ENCODE results near the gene GJB2.

Gene GJB2

GRCh38 chr13:20192158-20192835 is 441 bp downstream of the GJB2 start:
- H3K27ac ChIP-seq (ENCODE audit: low read length), result no peak overlapping the region
- H3K9me3 ChIP-seq (ENCODE audit: control insufficient read depth in 2 of 2, low read length in 2 of 2), result no peaks in the 10 kb centered on the region
- H3K9ac ChIP-seq (ENCODE audit: low read length in 2 of 2), result no peak overlapping the region
- peaks cover 21% of the 10 kb centered on the region for H3K4me1 ChIP-seq (ENCODE audit: control insufficient read depth, insufficient read depth, low read length)
- peaks cover 41 to 53% of the 10 kb centered on the region in 2 donors for H3K27me3 ChIP-seq (ENCODE audit: control insufficient read depth in 1 of 2, insufficient read depth in 2 of 2, low read length in 2 of 2)
- peak overlapping the region; percentile 55 to 64 for H3K4me3 ChIP-seq (ENCODE audit: low read length in 2 of 2)
- no peaks in the 10 kb centered on the region for H3K36me3 ChIP-seq (ENCODE audit: control insufficient read depth in 2 of 2, insufficient read depth in 2 of 2, low read length in 2 of 2)

DNA sequence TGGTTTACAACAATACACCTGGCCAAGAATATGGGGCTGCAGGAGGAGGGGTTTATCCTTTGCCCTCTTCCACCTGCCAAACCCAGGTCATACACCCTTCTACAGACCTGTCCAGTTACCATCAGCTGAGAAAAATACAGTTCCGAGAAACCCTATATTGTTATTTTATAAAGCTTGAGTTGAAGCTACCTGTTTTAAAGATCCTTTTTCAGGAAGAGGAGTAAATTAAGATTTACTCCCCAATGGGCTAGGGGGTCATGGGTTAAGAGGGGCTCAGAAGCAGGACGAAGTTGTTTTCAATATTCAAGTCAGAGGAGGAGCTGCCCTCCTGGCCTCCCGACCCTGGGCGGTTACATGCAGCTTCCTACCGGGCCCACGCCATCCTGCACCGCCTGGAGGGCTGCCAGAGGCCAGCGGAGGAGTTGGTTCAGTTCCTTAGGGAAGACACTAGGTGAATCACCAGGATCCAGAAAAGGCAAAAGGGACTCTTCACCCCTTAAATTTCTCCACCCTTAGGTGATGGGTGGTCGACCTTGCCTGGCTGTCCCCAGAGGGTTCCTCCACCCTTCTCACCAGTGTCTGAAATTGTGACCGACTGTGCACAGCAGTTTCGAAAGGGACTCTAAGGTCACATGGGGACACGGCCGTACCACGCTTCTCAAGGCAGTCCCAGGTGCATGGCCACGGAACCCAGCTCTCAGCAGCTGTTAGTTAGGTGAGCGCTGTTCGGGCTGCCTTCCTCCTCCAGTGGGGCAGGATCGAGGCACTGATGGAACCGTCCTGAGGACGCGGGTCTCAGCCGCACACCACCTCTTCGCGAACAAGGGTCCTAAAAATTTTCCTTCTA is 1.2 kb downstream of the GJB2 start:
- H3K27me3 ChIP-seq (ENCODE audit: control insufficient read depth in 1 of 2, insufficient read depth in 2 of 2, low read length in 2 of 2), result peaks cover 38 to 53% of the 10 kb centered on the region in 2 donors
- no peak overlapping the region for H3K27ac ChIP-seq (ENCODE audit: low read length)
- no peaks in the 10 kb centered on the region for H3K36me3 ChIP-seq (ENCODE audit: control insufficient read depth in 2 of 2, insufficient read depth in 2 of 2, low read length in 2 of 2)
- no peaks in the 10 kb centered on the region for H3K9me3 ChIP-seq (ENCODE audit: control insufficient read depth in 2 of 2, low read length in 2 of 2)
- no peak overlapping the region for H3K9ac ChIP-seq (ENCODE audit: low read length in 2 of 2)
- peaks cover 21% of the 10 kb centered on the region for H3K4me1 ChIP-seq (ENCODE audit: control insufficient read depth, insufficient read depth, low read length)
- H3K4me3 ChIP-seq (ENCODE audit: low read length in 2 of 2), result peak overlapping the region; percentile 55 to 64

- Histone ChIP-seq H3K9me3 (ENCODE audit: control insufficient read depth in 2 of 2, low read length in 2 of 2) (no peaks in the 10 kb centered on the region), H3K27ac (ENCODE audit: low read length) (no peak overlapping the region), H3K36me3 (ENCODE audit: control insufficient read depth in 2 of 2, insufficient read depth in 2 of 2, low read length in 2 of 2) (no peaks in the 10 kb centered on the region), H3K4me1 (ENCODE audit: control insufficient read depth, insufficient read depth, low read length) (peaks cover 21% of the 10 kb centered on the region), H3K4me3 (ENCODE audit: low read length in 2 of 2) (no peak overlapping the region), H3K27me3 (ENCODE audit: control insufficient read depth in 1 of 2, insufficient read depth in 2 of 2, low read length in 2 of 2) (peaks cover 38 to 49% of the 10 kb centered on the region in 2 donors), H3K9ac (ENCODE audit: low read length in 2 of 2) (no peak overlapping the region)
Observed at GRCh38 chr13:20190481-20191310, 2.0 kb downstream of the GJB2 start.

- Histone ChIP-seq H3K4me3 (ENCODE audit: low read length in 2 of 2) (no peak overlapping the region), H3K27me3 (ENCODE audit: control insufficient read depth in 1 of 2, insufficient read depth in 2 of 2, low read length in 2 of 2) (peaks cover 33 to 43% of the 10 kb centered on the region in 2 donors), H3K4me1 (ENCODE audit: control insufficient read depth, insufficient read depth, low read length) (peaks cover 21% of the 10 kb centered on the region), H3K27ac (ENCODE audit: low read length) (no peak overlapping the region), H3K9ac (ENCODE audit: low read length in 2 of 2) (no peak overlapping the region), H3K9me3 (ENCODE audit: control insufficient read depth in 2 of 2, low read length in 2 of 2) (no peaks in the 10 kb centered on the region), H3K36me3 (ENCODE audit: control insufficient read depth in 2 of 2, insufficient read depth in 2 of 2, low read length in 2 of 2) (no peaks in the 10 kb centered on the region)
Observed at GRCh38 chr13:20190076-20190475, 2.7 kb downstream of the GJB2 start.

- Histone ChIP-seq H3K27ac (ENCODE audit: low read length) (no peak overlapping the region), H3K4me3 (ENCODE audit: low read length in 2 of 2) (no peak overlapping the region), H3K9ac (ENCODE audit: low read length in 2 of 2) (no peak overlapping the region), H3K4me1 (ENCODE audit: control insufficient read depth, insufficient read depth, low read length) (peaks cover 21% of the 10 kb centered on the region), H3K27me3 (ENCODE audit: control insufficient read depth in 1 of 2, insufficient read depth in 2 of 2, low read length in 2 of 2) (peaks cover 31 to 33% of the 10 kb centered on the region in 2 donors), H3K36me3 (ENCODE audit: control insufficient read depth in 2 of 2, insufficient read depth in 2 of 2, low read length in 2 of 2) (no peaks in the 10 kb centered on the region), H3K9me3 (ENCODE audit: control insufficient read depth in 2 of 2, low read length in 2 of 2) (no peaks in the 10 kb centered on the region)
Observed at GRCh38 chr13:20188667-20189553, 3.8 kb downstream of the GJB2 start.

- H3K27ac ChIP-seq (ENCODE audit: low read length), result no peak overlapping the region
- no peak overlapping the region for H3K4me3 ChIP-seq (ENCODE audit: low read length in 2 of 2)
- H3K4me1 ChIP-seq (ENCODE audit: control insufficient read depth, insufficient read depth, low read length), result peaks cover 1% of the 10 kb centered on the region
- H3K9me3 ChIP-seq (ENCODE audit: control insufficient read depth in 2 of 2, low read length in 2 of 2), result no peaks in the 10 kb centered on the region
- H3K9ac ChIP-seq (ENCODE audit: low read length in 2 of 2), result no peak overlapping the region
- H3K36me3 ChIP-seq (ENCODE audit: control insufficient read depth in 2 of 2, insufficient read depth in 2 of 2, low read length in 2 of 2), result no peaks in the 10 kb centered on the region
- peaks cover 10 to 27% of the 10 kb centered on the region in 2 donors for H3K27me3 ChIP-seq (ENCODE audit: control insufficient read depth in 1 of 2, insufficient read depth in 2 of 2, low read length in 2 of 2)
Observed at GRCh38 chr13:20186771-20187170, 6.0 kb downstream of the GJB2 start.

DNA sequence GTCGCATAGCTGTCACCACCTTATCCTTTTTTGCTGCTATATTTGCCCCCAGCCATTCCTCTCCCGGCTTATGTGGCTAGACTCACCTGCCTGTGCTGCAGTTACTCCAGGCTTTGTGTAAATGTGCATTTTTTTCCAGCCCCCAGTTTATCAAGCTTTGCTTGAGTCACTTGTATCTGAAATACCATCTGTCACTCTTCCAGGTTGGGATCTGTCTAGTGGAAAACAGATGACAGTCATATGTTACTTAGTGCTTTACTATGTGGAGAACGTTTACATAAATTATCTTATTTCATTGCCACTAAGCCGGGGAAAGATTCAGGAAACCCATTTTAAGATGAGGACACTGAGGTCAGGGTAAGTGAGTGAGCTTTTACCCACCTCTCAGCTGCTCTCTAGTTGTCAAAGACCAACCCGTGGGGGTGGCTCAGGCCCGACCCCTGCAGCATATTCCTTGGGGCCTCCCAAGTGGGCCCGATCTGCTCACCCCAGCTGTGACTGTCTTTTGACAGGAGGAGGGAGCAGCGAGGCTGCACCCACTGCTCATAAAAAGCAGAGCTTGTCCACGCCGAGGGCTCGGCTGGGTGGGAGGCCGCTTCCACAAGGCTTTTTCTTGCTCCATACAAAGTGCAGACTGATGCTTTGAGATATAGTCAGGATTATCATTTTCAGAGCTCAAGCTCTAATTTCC is 7.2 kb downstream of the GJB2 start:
- Histone ChIP-seq H3K27me3 (ENCODE audit: control insufficient read depth in 1 of 2, insufficient read depth in 2 of 2, low read length in 2 of 2) (peaks cover 3 to 20% of the 10 kb centered on the region in 2 donors), H3K27ac (ENCODE audit: low read length) (no peak overlapping the region), H3K4me3 (ENCODE audit: low read length in 2 of 2) (no peak overlapping the region), H3K9ac (ENCODE audit: low read length in 2 of 2) (no peak overlapping the region), H3K4me1 (ENCODE audit: control insufficient read depth, insufficient read depth, low read length) (no peaks in the 10 kb centered on the region), H3K36me3 (ENCODE audit: control insufficient read depth in 2 of 2, insufficient read depth in 2 of 2, low read length in 2 of 2) (no peaks in the 10 kb centered on the region), H3K9me3 (ENCODE audit: control insufficient read depth in 2 of 2, low read length in 2 of 2) (no peaks in the 10 kb centered on the region)

GRCh38 chr13:20182231-20182846 is 10.4 kb downstream of the GJB2 start:
- Histone ChIP-seq H3K9ac (ENCODE audit: low read length in 2 of 2) (no peak overlapping the region), H3K27me3 (ENCODE audit: control insufficient read depth in 1 of 2, insufficient read depth in 2 of 2, low read length in 2 of 2) (peaks cover 22% of the 10 kb centered on the region in 2 donors), H3K27ac (ENCODE audit: low read length) (no peak overlapping the region), H3K36me3 (ENCODE audit: control insufficient read depth in 2 of 2, insufficient read depth in 2 of 2, low read length in 2 of 2) (no peaks in the 10 kb centered on the region), H3K4me3 (ENCODE audit: low read length in 2 of 2) (no peak overlapping the region), H3K4me1 (ENCODE audit: control insufficient read depth, insufficient read depth, low read length) (peaks cover 1% of the 10 kb centered on the region), H3K9me3 (ENCODE audit: control insufficient read depth in 2 of 2, low read length in 2 of 2) (no peaks in the 10 kb centered on the region)

DNA sequence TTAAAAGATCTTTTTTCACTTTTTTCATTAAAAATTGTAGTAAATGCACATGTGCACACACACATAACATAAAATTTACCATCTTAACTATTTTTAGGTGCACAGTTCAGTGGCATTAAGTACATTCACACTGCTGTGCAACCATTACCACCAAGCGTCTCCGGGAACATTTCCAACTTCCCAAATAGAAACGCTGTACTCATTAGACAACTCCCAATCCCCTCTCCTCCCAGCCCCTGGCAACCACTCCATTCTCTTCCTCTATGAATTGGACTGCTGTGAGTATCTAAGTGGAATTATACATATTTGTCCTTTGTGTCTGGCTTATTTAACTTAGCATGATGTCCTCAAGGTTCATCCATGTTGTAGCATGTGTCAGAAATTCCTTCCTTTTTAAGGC is 11.6 kb downstream of the GJB2 start:
- H3K9me3 ChIP-seq (ENCODE audit: control insufficient read depth in 2 of 2, low read length in 2 of 2), result no peaks in the 10 kb centered on the region
- H3K4me1 ChIP-seq (ENCODE audit: control insufficient read depth, insufficient read depth, low read length), result peaks cover 2% of the 10 kb centered on the region
- H3K27ac ChIP-seq (ENCODE audit: low read length), result no peak overlapping the region
- H3K9ac ChIP-seq (ENCODE audit: low read length in 2 of 2), result no peak overlapping the region
- H3K27me3 ChIP-seq (ENCODE audit: control insufficient read depth in 1 of 2, insufficient read depth in 2 of 2, low read length in 2 of 2), result peaks cover 30 to 32% of the 10 kb centered on the region in 2 donors
- H3K4me3 ChIP-seq (ENCODE audit: low read length in 2 of 2), result no peak overlapping the region
- no peaks in the 10 kb centered on the region for H3K36me3 ChIP-seq (ENCODE audit: control insufficient read depth in 2 of 2, insufficient read depth in 2 of 2, low read length in 2 of 2)
